DMS 273 (cell line): ENCODE results near the gene OR5K3.

Experiments used
- DNase-seq: peaks from one replicate; lab custom pipeline; 2025; ENCODE audit not compliant: unreplicated experiment; lab: John Stamatoyannopoulos, UW

The OR5K3 gene

DNA sequence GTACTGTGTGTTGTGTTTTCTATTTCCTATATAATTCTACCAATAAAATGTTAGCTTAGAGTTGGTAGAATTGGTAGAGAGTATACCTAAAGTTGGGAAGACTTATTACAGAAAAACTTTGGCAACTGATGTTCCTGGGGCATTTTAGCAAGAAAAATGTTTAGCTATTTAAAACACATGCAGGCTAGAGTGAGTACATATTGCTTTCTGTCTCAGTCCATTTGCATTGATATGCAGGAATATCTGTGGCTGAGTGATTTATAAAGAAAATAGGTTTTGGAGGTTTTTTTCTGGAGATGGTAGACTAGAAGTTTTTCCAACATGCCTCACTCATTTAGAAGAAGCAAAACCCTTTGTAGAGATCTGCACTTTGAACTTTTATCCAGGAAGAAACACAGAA, 42.1 kb downstream of the OR5K3 start:
- no peak for DNase-seq

DNA sequence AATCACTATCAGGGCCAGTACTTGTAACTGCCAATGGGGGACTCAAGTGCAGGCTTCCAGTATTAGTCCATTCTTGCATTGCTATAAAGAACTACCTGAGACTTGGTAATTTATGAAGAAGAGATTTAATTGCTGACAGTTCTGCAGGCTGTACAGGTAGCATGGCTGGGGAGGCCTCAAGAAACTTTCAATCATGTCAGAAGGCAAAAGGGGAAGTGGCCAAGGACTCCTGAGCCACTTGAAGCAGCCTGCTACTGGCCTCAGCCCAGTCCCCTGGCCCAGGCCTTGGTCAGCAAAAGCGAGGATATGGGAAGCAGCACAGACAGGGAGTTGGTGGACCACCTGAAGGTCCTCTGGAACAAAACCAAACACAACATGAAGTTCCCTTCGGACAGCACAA, 43.3 kb downstream of the OR5K3 start:
- DNase-seq = no peak

DNA sequence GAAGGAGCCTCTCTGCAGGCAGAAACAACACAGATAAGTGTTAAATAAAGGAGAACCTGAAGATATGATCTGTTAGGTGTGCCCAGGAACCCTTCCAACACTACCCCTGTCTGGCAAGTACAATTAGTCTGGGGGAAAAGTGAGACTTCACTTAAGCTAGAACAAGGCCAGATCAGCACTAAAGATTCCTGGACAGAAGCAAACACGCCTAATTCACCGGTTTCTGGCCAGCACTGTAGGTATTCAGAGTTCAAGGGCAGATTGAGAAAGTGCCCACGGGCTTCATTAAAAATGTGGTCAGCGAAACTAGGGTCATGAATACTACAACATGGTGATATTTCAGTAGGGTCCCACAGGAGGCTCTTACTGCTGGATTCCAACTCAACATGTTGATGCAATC, 43.9 kb downstream of the OR5K3 start:
- DNase-seq = no peak

- no peak for DNase-seq
Observed at GRCh38 chr3:98440283-98440682, 49.8 kb downstream of the OR5K3 start.
